Measurements from ENCODE around the gene LGR6.

DNA sequence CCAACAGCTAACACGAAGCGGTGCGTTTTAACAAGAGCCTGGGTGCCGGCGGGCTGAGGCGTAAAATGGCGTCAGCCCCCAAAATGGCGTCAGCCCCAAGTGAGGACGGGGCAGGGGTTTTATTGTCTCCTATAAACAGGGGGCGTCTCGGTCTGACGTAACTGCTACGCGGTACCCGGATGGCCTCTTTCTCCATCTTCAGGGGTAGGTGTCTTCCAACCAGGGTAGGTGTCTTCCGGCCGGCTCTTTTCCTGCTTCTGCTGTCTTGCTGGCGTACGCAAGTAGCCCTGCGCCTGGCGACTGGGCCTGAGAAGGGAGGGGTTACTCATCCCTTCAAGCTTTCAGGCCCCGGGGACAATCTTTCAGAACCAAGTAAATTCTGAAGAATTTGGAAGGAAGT is 45.3 kb downstream of the LGR6 start:
- TF ChIP-seq, protein P1, sequence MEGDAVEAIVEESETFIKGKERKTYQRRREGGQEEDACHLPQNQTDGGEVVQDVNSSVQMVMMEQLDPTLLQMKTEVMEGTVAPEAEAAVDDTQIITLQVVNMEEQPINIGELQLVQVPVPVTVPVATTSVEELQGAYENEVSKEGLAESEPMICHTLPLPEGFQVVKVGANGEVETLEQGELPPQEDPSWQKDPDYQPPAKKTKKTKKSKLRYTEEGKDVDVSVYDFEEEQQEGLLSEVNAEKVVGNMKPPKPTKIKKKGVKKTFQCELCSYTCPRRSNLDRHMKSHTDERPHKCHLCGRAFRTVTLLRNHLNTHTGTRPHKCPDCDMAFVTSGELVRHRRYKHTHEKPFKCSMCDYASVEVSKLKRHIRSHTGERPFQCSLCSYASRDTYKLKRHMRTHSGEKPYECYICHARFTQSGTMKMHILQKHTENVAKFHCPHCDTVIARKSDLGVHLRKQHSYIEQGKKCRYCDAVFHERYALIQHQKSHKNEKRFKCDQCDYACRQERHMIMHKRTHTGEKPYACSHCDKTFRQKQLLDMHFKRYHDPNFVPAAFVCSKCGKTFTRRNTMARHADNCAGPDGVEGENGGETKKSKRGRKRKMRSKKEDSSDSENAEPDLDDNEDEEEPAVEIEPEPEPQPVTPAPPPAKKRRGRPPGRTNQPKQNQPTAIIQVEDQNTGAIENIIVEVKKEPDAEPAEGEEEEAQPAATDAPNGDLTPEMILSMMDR (IDR thresholded peaks at IDR 0.05; ENCODE audit: low read length): no peak
- TF ChIP-seq EZH2 (optimal IDR thresholded peaks at IDR 0.05; ENCODE audit: low read depth, low read length): no peak

All from MM.1S (cell line).